GM12878 (cell line): ENCODE data around the gene HOOK2. TPM values are rescaled to one million over a fixed set of nuclear protein-coding genes. Genes with fewer than 3 reads are reported as not detected.
A peak's percentile ranks its signal among the peaks of the same experiment; 100 is the strongest.

Source experiments
- BCL11A ChIP-seq: IDR thresholded peaks from 2 replicates; pipeline ENCODE4 v1.6.1; 2011; ENCODE audit warnings: low read depth, low read length
- ESRRA ChIP-seq: IDR thresholded peaks from 2 replicates; pipeline ENCODE4 v1.6.1; 2012; ENCODE audit warnings: mild to moderate bottlenecking, low read length, improper control_type of control experiment
- HDGF ChIP-seq: fragments of 450-650 bp; IDR thresholded peaks from 2 replicates; pipeline ENCODE4 v1.6.1; 2016; ENCODE audit warnings: antibody characterized with exemption
- KLF5 ChIP-seq: fragments of 450-650 bp; IDR thresholded peaks from 2 replicates; pipeline ENCODE4 v1.6.1; 2014; ENCODE audit warnings: mild to moderate bottlenecking; ENCODE audit not compliant: partially characterized antibody
- MTA2 ChIP-seq: fragments of 450-650 bp; IDR thresholded peaks from 2 replicates; pipeline ENCODE4 v1.6.1; 2016; ENCODE audit warnings: low read depth, mild to moderate bottlenecking, moderate library complexity
- NFIC ChIP-seq: IDR thresholded peaks from 2 replicates; pipeline ENCODE4 v1.6.1; 2012; ENCODE audit warnings: low read depth, mild to moderate bottlenecking, inconsistent platforms, low read length, moderate library complexity
- NRF1 ChIP-seq: conservative IDR thresholded peaks from 2 replicates; pipeline ENCODE4 v1.6.1; 2011; ENCODE audit warnings: mild to moderate bottlenecking, low read depth, low read length, improper control_type of control experiment
- POLR2A ChIP-seq: IDR thresholded peaks from 2 replicates; pipeline ENCODE4 v1.6.1; 2011; ENCODE audit warnings: low read depth, mild to moderate bottlenecking, low read length
- RAD21 ChIP-seq: IDR thresholded peaks from 2 replicates; pipeline ENCODE4 v1.6.1; 2011; ENCODE audit warnings: mild to moderate bottlenecking, low read depth, low read length, moderate library complexity; ENCODE audit not compliant: insufficient read depth
- RELA ChIP-seq: fragments of 450-650 bp; IDR thresholded peaks from 2 replicates; pipeline ENCODE4 v1.8.0; 2014; ENCODE audit warnings: borderline replicate concordance; ENCODE audit not compliant: partially characterized antibody
- SMARCA5 ChIP-seq: fragments of 450-650 bp; IDR thresholded peaks from 2 replicates; pipeline ENCODE4 v1.6.1; 2017; ENCODE audit warnings: mild to moderate bottlenecking
- SPI1 ChIP-seq: IDR thresholded peaks from 2 replicates; pipeline ENCODE4 v1.6.1; 2011; ENCODE audit warnings: low read depth, mild to moderate bottlenecking, low read length, moderate library complexity, borderline replicate concordance; ENCODE audit not compliant: insufficient read depth
- SRF ChIP-seq, 2 experiments: IDR thresholded peaks; 2 replicates each; pipeline ENCODE4 v1.6.1; 2011; ENCODE audit warnings: low read depth in 2 of 2, low read length in 2 of 2, mild to moderate bottlenecking in 1 of 2, moderate library complexity in 1 of 2
- polyA plus RNA-seq, 11 experiments: library from polyadenylated mRNA; depleted of rRNA in 4 of 11; unstranded in 6 of 11; stranded (reverse) in 5 of 11; fragments of >200 nt; fragmentation: Nextera tagmentation in 4 of 11; fragmentation: Illumina TruSeq in 1 of 11; extraction: Ambion mirVana in 4 of 11; extraction: Trizol in 1 of 11; gene quantifications; 1 replicate in 1 of 11; 2 replicates in 10 of 11; pipeline versions ENCODE4 v1.2.1 to v1.2.3, GENCODE V29; 2011 to 2016; ENCODE audit warnings: inconsistent platforms in 2 of 11, missing spikeins in 2 of 11, low read depth in 1 of 11
- total RNA-seq, 4 experiments: library from RNA; depleted of rRNA in 3 of 4; stranded (reverse); fragments of >200 nt in 3 of 4; fragmentation: Illumina TruSeq in 1 of 4; extraction: Trizol in 1 of 4; gene quantifications; 2 replicates each; pipeline versions ENCODE4 v1.2.1 to v1.2.3, GENCODE V29; 2013 to 2021
- TF ChIP-seq, protein P1 (sequence below): fragments of 450-650 bp; IDR thresholded peaks from 2 replicates; pipeline ENCODE4 v1.6.1; 2017; ENCODE audit warnings: mild to moderate bottlenecking, moderate library complexity
- TF ChIP-seq, protein P2 (sequence below): IDR thresholded peaks from 2 replicates; pipeline ENCODE4 v1.6.1; 2011; ENCODE audit warnings: borderline replicate concordance, low read depth, mild to moderate bottlenecking, moderate library complexity, mixed read lengths, low read length; ENCODE audit not compliant: insufficient read depth; ENCODE audit errors: extremely low read length
- TF ChIP-seq, protein P3 (sequence below): IDR thresholded peaks from 2 replicates; pipeline ENCODE4 v1.6.1; 2012; ENCODE audit warnings: improper control_type of control experiment, low read depth, low read length; ENCODE audit not compliant: insufficient replicate concordance
- TF ChIP-seq, protein P4 (sequence below): fragments of 450-650 bp; IDR thresholded peaks from 2 replicates; pipeline ENCODE4 v1.6.1; 2014; ENCODE audit warnings: mild to moderate bottlenecking
- TF ChIP-seq, protein P5 (sequence below): IDR thresholded peaks from 2 replicates; pipeline ENCODE4 v1.6.1; 2011; ENCODE audit warnings: low read depth, mild to moderate bottlenecking, low read length, moderate library complexity, borderline replicate concordance; ENCODE audit errors: extremely low read depth

Gene HOOK2
- total and polyA plus RNA-seq, 10 of the 15 experiments (the other 5 are each of a cell fraction or from before 2014, with no cell fraction given), result 1.5 to 9.6 (median 6.2) TPM

DNA sequence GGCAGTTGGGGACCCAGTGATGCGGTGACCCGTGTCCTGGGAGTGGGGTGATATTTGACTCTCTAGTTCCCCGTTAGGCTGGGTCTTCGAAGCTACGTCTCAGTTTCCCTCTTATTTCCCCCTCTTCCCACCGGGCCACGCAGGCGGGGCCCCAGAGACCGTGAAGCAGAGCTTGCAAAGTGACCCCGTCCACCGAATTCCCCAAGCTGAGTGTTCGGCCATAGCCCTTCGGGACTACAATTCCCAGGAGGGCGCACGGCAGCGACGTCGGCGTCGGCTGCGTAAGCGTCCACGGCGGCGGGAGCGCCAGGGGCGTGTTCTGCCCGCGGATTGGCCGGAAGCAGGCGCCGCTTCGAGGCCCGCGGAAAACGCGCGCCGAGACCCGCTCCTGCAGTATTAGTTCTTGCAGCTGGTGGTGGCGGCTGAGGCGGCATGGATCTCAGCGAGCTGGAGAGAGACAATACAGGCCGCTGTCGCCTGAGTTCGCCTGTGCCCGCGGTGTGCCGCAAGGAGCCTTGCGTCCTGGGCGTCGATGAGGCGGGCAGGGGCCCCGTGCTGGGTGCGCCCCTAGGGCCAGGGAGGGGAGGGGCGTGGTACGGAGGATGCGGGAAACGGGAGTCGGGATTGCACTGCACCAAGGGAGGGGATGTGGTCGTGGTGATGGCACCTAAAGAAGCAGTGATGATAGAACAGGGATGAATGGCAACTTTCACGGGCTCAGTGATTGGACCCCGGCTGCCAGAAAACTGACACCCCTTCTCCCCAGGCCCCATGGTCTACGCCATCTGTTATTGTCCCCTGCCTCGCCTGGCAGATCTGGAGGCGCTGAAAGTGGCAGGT is 31.1 kb upstream of the HOOK2 start, which contains the start of gene RNASEH2A (continued):
- TF ChIP-seq, protein P1, sequence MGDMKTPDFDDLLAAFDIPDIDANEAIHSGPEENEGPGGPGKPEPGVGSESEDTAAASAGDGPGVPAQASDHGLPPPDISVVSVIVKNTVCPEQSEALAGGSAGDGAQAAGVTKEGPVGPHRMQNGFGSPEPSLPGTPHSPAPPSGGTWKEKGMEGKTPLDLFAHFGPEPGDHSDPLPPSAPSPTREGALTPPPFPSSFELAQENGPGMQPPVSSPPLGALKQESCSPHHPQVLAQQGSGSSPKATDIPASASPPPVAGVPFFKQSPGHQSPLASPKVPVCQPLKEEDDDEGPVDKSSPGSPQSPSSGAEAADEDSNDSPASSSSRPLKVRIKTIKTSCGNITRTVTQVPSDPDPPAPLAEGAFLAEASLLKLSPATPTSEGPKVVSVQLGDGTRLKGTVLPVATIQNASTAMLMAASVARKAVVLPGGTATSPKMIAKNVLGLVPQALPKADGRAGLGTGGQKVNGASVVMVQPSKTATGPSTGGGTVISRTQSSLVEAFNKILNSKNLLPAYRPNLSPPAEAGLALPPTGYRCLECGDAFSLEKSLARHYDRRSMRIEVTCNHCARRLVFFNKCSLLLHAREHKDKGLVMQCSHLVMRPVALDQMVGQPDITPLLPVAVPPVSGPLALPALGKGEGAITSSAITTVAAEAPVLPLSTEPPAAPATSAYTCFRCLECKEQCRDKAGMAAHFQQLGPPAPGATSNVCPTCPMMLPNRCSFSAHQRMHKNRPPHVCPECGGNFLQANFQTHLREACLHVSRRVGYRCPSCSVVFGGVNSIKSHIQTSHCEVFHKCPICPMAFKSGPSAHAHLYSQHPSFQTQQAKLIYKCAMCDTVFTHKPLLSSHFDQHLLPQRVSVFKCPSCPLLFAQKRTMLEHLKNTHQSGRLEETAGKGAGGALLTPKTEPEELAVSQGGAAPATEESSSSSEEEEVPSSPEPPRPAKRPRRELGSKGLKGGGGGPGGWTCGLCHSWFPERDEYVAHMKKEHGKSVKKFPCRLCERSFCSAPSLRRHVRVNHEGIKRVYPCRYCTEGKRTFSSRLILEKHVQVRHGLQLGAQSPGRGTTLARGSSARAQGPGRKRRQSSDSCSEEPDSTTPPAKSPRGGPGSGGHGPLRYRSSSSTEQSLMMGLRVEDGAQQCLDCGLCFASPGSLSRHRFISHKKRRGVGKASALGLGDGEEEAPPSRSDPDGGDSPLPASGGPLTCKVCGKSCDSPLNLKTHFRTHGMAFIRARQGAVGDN, result no peak
- TF ChIP-seq, protein P2, sequence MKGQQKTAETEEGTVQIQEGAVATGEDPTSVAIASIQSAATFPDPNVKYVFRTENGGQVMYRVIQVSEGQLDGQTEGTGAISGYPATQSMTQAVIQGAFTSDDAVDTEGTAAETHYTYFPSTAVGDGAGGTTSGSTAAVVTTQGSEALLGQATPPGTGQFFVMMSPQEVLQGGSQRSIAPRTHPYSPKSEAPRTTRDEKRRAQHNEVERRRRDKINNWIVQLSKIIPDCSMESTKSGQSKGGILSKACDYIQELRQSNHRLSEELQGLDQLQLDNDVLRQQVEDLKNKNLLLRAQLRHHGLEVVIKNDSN, result no peak
- TF ChIP-seq ESRRA (no peak), POLR2A (peak; percentile 91), NRF1 (no peak), BCL11A (no peak), KLF5 (peak; percentile 45), RAD21 (no peak), SMARCA5 (no peak; the same call in 1 of the 2 replicates), RELA (peak; percentile 45), SPI1 (no peak), NFIC (no peak), MTA2 (no peak), HDGF (no peak), SRF (IDR thresholded peaks at IDR 0.05; ENCODE audit: low read depth in 2 of 2, low read length in 2 of 2) (no peak)
- TF ChIP-seq, protein P3, sequence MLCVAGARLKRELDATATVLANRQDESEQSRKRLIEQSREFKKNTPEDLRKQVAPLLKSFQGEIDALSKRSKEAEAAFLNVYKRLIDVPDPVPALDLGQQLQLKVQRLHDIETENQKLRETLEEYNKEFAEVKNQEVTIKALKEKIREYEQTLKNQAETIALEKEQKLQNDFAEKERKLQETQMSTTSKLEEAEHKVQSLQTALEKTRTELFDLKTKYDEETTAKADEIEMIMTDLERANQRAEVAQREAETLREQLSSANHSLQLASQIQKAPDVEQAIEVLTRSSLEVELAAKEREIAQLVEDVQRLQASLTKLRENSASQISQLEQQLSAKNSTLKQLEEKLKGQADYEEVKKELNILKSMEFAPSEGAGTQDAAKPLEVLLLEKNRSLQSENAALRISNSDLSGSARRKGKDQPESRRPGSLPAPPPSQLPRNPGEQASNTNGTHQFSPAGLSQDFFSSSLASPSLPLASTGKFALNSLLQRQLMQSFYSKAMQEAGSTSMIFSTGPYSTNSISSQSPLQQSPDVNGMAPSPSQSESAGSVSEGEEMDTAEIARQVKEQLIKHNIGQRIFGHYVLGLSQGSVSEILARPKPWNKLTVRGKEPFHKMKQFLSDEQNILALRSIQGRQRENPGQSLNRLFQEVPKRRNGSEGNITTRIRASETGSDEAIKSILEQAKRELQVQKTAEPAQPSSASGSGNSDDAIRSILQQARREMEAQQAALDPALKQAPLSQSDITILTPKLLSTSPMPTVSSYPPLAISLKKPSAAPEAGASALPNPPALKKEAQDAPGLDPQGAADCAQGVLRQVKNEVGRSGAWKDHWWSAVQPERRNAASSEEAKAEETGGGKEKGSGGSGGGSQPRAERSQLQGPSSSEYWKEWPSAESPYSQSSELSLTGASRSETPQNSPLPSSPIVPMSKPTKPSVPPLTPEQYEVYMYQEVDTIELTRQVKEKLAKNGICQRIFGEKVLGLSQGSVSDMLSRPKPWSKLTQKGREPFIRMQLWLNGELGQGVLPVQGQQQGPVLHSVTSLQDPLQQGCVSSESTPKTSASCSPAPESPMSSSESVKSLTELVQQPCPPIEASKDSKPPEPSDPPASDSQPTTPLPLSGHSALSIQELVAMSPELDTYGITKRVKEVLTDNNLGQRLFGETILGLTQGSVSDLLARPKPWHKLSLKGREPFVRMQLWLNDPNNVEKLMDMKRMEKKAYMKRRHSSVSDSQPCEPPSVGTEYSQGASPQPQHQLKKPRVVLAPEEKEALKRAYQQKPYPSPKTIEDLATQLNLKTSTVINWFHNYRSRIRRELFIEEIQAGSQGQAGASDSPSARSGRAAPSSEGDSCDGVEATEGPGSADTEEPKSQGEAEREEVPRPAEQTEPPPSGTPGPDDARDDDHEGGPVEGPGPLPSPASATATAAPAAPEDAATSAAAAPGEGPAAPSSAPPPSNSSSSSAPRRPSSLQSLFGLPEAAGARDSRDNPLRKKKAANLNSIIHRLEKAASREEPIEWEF, result no peak
- TF ChIP-seq, protein P4, sequence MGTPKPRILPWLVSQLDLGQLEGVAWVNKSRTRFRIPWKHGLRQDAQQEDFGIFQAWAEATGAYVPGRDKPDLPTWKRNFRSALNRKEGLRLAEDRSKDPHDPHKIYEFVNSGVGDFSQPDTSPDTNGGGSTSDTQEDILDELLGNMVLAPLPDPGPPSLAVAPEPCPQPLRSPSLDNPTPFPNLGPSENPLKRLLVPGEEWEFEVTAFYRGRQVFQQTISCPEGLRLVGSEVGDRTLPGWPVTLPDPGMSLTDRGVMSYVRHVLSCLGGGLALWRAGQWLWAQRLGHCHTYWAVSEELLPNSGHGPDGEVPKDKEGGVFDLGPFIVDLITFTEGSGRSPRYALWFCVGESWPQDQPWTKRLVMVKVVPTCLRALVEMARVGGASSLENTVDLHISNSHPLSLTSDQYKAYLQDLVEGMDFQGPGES, result no peak; the same call in 1 of the 2 replicates
- TF ChIP-seq, protein P5, sequence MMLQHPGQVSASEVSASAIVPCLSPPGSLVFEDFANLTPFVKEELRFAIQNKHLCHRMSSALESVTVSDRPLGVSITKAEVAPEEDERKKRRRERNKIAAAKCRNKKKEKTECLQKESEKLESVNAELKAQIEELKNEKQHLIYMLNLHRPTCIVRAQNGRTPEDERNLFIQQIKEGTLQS, result no peak
